Measurements from ENCODE around the gene CTNND2.

DNA sequence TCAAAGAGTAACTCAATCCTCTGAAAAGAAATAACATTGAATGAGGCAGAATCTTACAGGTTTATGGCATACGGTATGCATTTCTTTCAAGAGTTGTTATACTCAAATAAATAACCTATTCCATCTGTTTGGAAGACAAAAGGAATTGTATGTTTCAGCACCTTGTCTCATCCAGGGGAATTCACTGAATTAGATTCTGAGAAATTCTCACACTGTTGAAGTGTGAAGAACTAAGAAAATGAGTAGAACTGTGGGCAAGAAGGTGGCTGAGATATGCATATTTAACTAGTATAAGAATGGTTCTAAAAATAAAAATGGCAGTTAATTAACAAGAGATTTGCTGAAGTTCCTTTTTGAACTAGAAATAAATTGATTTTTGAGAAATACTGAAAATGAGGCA lies 863.9 kb downstream of the CTNND2 start:
- TF ChIP-seq TARDBP (IDR thresholded peaks at IDR 0.05) (no peak), BHLHE40 (IDR thresholded peaks at IDR 0.05; ENCODE audit: borderline replicate concordance) (no peak), LEF1 (IDR thresholded peaks at IDR 0.05; ENCODE audit: borderline replicate concordance) (no peak), SP1 (IDR thresholded peaks at IDR 0.05) (no peak), NFRKB (IDR thresholded peaks at IDR 0.05) (no peak), FOXA1 (IDR thresholded peaks at IDR 0.05) (no peak), ELF4 (IDR thresholded peaks at IDR 0.05) (no peak), ZNF384 (IDR thresholded peaks at IDR 0.05) (no peak), FOXK2 (IDR thresholded peaks at IDR 0.05) (no peak), SUZ12 (IDR thresholded peaks at IDR 0.05) (no peak), HDGF (IDR thresholded peaks at IDR 0.05; ENCODE audit: borderline replicate concordance) (no peak), ARNT (IDR thresholded peaks at IDR 0.05) (no peak)
- TF ChIP-seq, protein P1, sequence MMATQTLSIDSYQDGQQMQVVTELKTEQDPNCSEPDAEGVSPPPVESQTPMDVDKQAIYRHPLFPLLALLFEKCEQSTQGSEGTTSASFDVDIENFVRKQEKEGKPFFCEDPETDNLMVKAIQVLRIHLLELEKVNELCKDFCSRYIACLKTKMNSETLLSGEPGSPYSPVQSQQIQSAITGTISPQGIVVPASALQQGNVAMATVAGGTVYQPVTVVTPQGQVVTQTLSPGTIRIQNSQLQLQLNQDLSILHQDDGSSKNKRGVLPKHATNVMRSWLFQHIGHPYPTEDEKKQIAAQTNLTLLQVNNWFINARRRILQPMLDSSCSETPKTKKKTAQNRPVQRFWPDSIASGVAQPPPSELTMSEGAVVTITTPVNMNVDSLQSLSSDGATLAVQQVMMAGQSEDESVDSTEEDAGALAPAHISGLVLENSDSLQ (IDR thresholded peaks at IDR 0.05), result no peak

Data from HEK293T (cell line).